GM13977 (cell line): ENCODE measurements around the gene OSBPL8.

Experiments
- DNase-seq: peaks from one replicate; pipeline ENCODE4 v3.0.0; 2012; ENCODE audit warnings: low spot score
- CTCF ChIP-seq: IDR thresholded peaks from 2 replicates; pipeline ENCODE4 v1.5.1; 2012; ENCODE audit warnings: mild to moderate bottlenecking, control low read depth; ENCODE audit not compliant: insufficient read depth; ENCODE audit errors: extremely low read depth, missing control alignments
- in situ Hi-C: fragments of 300-500 bp; cut with MboI; formaldehyde crosslinking; loops from one replicate; pipeline ENCODE4 v1.12.0; 2022; ENCODE audit warnings: low sequenced_read_pairs, low pct_unique_long_range_greater_than_20kb, mixed read lengths, inconsistent platforms; ENCODE audit not compliant: unreplicated experiment

The OSBPL8 gene

GRCh38 chr12:76360316-76360715 is 199.3 kb downstream of the OSBPL8 start:
- TF ChIP-seq CTCF: no peak
- in situ Hi-C loops: no loop called here
- no peak for DNase-seq

GRCh38 chr12:76356071-76356470 is 203.5 kb downstream of the OSBPL8 start:
- no peak for DNase-seq
- TF ChIP-seq CTCF: no peak
- in situ Hi-C loops: no loop called here

GRCh38 chr12:76348079-76348901 is 211.3 kb downstream of the OSBPL8 start, which contains the start of gene BBS10:
Gene BBS10 (minus strand): TSS chr12:76348415. CDS start chr12:76348358, 57 bp downstream.
- in situ Hi-C loops: loop anchor here (10.0 to 25.0 kb wide), 3 partner anchors 173 to 811 kb away; no protein-coding TSS in a partner anchor
- DNase-seq: peak; percentile 87
- TF ChIP-seq CTCF: peak; percentile 41

- no peak for DNase-seq
- TF ChIP-seq CTCF: peak; percentile 58
- in situ Hi-C loops: loop anchor here (10.0 to 25.0 kb wide), 3 partner anchors 172 to 810 kb away; no protein-coding TSS in a partner anchor
Measured at GRCh38 chr12:76346798-76347420, 212.7 kb downstream of the OSBPL8 start.

- in situ Hi-C loops: loop anchor here (10.0 to 25.0 kb wide), 3 partner anchors 171 to 809 kb away; no protein-coding TSS in a partner anchor
- no peak for TF ChIP-seq CTCF
- no peak for DNase-seq
Measured at GRCh38 chr12:76346236-76346635, 213.3 kb downstream of the OSBPL8 start.

- in situ Hi-C loops: loop anchor here (10.0 to 25.0 kb wide), 3 partner anchors 171 to 808 kb away; no protein-coding TSS in a partner anchor
- DNase-seq: no peak
- TF ChIP-seq CTCF: no peak
Measured at GRCh38 chr12:76345569-76345968, 214.0 kb downstream of the OSBPL8 start.
